Measurements from ENCODE around the gene OBSCN. TPM values are rescaled to one million over a fixed set of nuclear protein-coding genes. Genes with fewer than 3 reads are reported as not detected.

Gene OBSCN
- total RNA-seq, 2 donors from 2014 or later = 34.3 to 45.2 TPM

DNA sequence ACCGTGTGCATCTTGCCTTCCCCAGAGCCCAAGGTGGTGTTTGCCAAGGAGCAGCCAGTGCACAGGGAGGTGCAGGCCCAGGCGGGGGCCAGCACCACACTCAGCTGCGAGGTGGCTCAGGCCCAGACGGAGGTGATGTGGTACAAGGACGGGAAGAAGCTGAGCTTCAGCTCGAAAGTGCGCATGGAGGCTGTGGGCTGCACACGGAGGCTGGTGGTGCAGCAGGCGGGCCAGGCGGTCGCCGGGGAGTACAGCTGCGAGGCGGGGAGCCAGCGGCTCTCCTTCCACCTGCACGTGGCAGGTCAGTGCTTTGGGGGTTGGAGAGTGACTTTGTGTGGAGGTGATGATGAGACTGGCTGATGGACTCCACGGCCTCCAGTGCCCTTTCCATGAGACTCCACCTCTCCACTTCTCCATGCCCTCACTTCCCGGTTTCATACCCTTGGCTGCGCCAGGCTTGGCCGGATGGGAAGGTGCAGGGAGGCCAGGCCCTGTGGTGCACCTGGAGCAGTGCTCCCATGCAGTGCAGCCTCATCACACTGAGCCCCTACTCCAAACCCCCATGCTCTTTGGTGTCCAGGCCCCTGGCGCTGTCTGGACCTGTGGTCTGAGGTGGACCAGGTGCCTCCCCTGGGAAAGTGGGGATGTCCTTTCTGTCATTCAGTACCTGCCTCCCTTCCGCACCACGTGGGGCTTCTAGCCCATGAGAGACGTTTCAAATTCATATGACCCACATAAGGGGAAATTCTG is 49.0 kb downstream of the OBSCN start:
- no peak for DNase-seq (ENCODE audit: low spot score)
- H3K27me3 ChIP-seq (replicated peaks; ENCODE audit: insufficient read depth) = no peaks in the 10 kb centered on the region
- TF ChIP-seq POLR2A (IDR thresholded peaks at IDR 0.05) (no peak), POLR2AphosphoS5 (IDR thresholded peaks at IDR 0.05) (no peak)
- TF ChIP-seq, protein P1, sequence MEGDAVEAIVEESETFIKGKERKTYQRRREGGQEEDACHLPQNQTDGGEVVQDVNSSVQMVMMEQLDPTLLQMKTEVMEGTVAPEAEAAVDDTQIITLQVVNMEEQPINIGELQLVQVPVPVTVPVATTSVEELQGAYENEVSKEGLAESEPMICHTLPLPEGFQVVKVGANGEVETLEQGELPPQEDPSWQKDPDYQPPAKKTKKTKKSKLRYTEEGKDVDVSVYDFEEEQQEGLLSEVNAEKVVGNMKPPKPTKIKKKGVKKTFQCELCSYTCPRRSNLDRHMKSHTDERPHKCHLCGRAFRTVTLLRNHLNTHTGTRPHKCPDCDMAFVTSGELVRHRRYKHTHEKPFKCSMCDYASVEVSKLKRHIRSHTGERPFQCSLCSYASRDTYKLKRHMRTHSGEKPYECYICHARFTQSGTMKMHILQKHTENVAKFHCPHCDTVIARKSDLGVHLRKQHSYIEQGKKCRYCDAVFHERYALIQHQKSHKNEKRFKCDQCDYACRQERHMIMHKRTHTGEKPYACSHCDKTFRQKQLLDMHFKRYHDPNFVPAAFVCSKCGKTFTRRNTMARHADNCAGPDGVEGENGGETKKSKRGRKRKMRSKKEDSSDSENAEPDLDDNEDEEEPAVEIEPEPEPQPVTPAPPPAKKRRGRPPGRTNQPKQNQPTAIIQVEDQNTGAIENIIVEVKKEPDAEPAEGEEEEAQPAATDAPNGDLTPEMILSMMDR (IDR thresholded peaks at IDR 0.05) = no peak
- H3K27ac ChIP-seq = no peak overlapping the region
- H3K4me3 ChIP-seq = no peak overlapping the region
- no peaks in the 10 kb centered on the region for H3K9me3 ChIP-seq
- WGBS = 96% methylated on average over 24 of the region's 24 CpGs
- H3K36me3 ChIP-seq = no peaks in the 10 kb centered on the region
- H3K4me1 ChIP-seq (replicated peaks) = no peaks in the 10 kb centered on the region
- intact Hi-C loops (cut with DNase I) = no loop called here

- Histone ChIP-seq H3K4me1 (replicated peaks) (no peaks in the 10 kb centered on the region), H3K4me3 (no peak overlapping the region), H3K27me3 (replicated peaks; ENCODE audit: insufficient read depth) (no peaks in the 10 kb centered on the region), H3K27ac (no peak overlapping the region), H3K36me3 (no peaks in the 10 kb centered on the region), H3K9me3 (no peaks in the 10 kb centered on the region)
- intact Hi-C loops (cut with DNase I) = no loop called here
- no peak for TF ChIP-seq POLR2A (IDR thresholded peaks at IDR 0.05)
- TF ChIP-seq, protein P1 (IDR thresholded peaks at IDR 0.05) = no peak
- TF ChIP-seq POLR2AphosphoS5 (IDR thresholded peaks at IDR 0.05) = no peak
- no peak for DNase-seq (ENCODE audit: low spot score)
- 90% methylated on average over 1 of the region's 1 CpG for whole genome bisulfite sequencing
Observed at GRCh38 chr1:228258486-228258885, 50.6 kb downstream of the OBSCN start.

- TF ChIP-seq POLR2AphosphoS5 (IDR thresholded peaks at IDR 0.05) (no peak), POLR2A (IDR thresholded peaks at IDR 0.05) (no peak)
- TF ChIP-seq, protein P1 (IDR thresholded peaks at IDR 0.05) = no peak
- Histone ChIP-seq H3K4me3 (no peak overlapping the region), H3K36me3 (no peaks in the 10 kb centered on the region), H3K4me1 (replicated peaks) (no peaks in the 10 kb centered on the region), H3K9me3 (no peaks in the 10 kb centered on the region), H3K27me3 (replicated peaks; ENCODE audit: insufficient read depth) (no peaks in the 10 kb centered on the region), H3K27ac (no peak overlapping the region)
- WGBS = 98% methylated on average over 9 of the region's 9 CpGs
- intact Hi-C loops (cut with DNase I) = no loop called here
- no peak for DNase-seq (ENCODE audit: low spot score)
Observed at GRCh38 chr1:228259368-228259894, 51.6 kb downstream of the OBSCN start.

DNA sequence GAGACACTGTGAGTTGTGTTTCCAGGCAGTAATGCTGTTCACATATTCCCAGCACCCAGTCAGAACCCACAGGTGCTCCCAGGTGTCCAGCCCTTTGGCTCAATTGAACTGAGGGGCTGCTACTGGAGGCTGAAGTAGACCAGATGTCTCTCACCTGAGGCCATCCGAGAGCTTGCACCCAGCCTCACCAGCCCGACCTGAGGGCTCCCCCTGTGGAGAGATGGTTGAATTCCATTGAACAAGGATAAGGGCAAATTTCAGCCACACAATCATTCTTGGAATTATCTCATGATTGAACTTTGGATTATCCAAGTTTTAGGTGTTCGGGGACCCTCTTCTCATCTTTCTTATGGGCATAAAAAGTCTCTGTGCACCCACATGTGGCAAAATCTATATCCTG is 52.1 kb downstream of the OBSCN start:
- DNase-seq (ENCODE audit: low spot score) = no peak
- intact Hi-C loops (cut with DNase I) = no loop called here
- Histone ChIP-seq H3K4me3 (no peak overlapping the region), H3K4me1 (replicated peaks) (no peaks in the 10 kb centered on the region), H3K36me3 (no peaks in the 10 kb centered on the region), H3K27me3 (replicated peaks; ENCODE audit: insufficient read depth) (no peaks in the 10 kb centered on the region), H3K27ac (no peak overlapping the region), H3K9me3 (no peaks in the 10 kb centered on the region)
- WGBS = 84% methylated on average over 3 of the region's 3 CpGs
- no peak for TF ChIP-seq POLR2AphosphoS5 (IDR thresholded peaks at IDR 0.05)
- TF ChIP-seq POLR2A (IDR thresholded peaks at IDR 0.05) = no peak
- TF ChIP-seq, protein P1 (IDR thresholded peaks at IDR 0.05) = no peak

GRCh38 chr1:228261706-228262105 is 53.9 kb downstream of the OBSCN start:
- Histone ChIP-seq H3K27me3 (replicated peaks; ENCODE audit: insufficient read depth) (no peaks in the 10 kb centered on the region), H3K36me3 (no peaks in the 10 kb centered on the region), H3K4me1 (replicated peaks) (no peaks in the 10 kb centered on the region), H3K9me3 (no peaks in the 10 kb centered on the region), H3K27ac (no peak overlapping the region), H3K4me3 (no peak overlapping the region)
- TF ChIP-seq POLR2AphosphoS5 (IDR thresholded peaks at IDR 0.05) (no peak), POLR2A (IDR thresholded peaks at IDR 0.05) (no peak)
- TF ChIP-seq, protein P1 (IDR thresholded peaks at IDR 0.05) = no peak
- intact Hi-C loops (cut with DNase I) = no loop called here
- DNase-seq (ENCODE audit: low spot score) = no peak
- WGBS = 93% methylated on average over 1 of the region's 1 CpG

Measured in prostate gland (tissue), 2 donors.